Right lobe of liver (tissue), 4 donors: ENCODE data around the gene LRWD1.

Source experiments
- POLR2A ChIP-seq: fragments of 450-650 bp; IDR thresholded peaks from one replicate; pipeline ENCODE4 v1.6.1; 2017; ENCODE audit warnings: antibody characterized with exemption, mild to moderate bottlenecking
- TF ChIP-seq, protein P1 (sequence below), 4 donors: fragments of 200-600 bp in 3 of 4; fragments of 450-650 bp in 1 of 4; IDR thresholded peaks; one replicate each; pipeline versions ENCODE4 v1.5.1 to v1.8.0; 2016 to 2022; ENCODE audit warnings: antibody characterized with exemption in 4 of 4, mild to moderate bottlenecking in 2 of 4
- donor health status: DM: no; HTN: no; CAD: no.
- donor health status: DM: no; HTN: no; CAD: no.
- donor health status: DM: no; HTN: yes; CAD: no.

DNA sequence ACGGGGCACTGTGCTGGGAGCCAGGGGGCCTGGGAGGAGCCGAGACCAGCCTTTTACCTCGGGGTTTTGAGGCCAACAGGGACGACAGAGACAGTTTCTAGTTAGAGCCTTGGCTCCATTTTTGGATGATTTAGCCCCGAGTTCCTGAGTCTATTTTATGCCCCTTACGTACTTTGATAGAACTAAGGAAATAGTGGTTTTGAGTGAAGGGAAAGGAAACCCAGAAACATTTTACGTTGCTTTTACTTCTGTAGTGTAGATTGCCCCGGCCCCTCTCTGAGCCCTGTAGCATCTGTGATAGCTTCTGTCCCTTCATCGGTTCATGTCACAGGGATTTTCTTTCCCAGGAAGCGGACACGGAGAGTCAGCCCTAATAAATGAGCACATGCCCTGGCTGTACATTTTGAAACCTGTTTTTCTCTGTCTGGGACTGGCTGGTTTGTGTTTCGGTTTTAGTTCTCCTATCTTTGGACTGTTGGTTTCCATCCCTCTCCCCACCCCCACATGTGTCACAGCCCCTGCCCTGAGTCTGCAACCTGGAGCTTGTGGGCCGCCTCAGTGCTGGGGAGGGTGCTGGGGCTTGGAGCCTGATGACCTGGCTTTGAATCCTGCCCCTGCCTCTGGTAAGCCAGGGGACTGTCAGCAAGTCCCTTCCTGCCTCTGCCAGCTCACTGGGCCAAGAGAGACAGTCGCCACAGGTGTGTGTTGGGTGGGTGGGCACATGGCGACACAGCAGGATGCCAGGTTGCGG is 38.3 kb upstream of the LRWD1 start:
- TF ChIP-seq POLR2A = no peak
- TF ChIP-seq, protein P1, sequence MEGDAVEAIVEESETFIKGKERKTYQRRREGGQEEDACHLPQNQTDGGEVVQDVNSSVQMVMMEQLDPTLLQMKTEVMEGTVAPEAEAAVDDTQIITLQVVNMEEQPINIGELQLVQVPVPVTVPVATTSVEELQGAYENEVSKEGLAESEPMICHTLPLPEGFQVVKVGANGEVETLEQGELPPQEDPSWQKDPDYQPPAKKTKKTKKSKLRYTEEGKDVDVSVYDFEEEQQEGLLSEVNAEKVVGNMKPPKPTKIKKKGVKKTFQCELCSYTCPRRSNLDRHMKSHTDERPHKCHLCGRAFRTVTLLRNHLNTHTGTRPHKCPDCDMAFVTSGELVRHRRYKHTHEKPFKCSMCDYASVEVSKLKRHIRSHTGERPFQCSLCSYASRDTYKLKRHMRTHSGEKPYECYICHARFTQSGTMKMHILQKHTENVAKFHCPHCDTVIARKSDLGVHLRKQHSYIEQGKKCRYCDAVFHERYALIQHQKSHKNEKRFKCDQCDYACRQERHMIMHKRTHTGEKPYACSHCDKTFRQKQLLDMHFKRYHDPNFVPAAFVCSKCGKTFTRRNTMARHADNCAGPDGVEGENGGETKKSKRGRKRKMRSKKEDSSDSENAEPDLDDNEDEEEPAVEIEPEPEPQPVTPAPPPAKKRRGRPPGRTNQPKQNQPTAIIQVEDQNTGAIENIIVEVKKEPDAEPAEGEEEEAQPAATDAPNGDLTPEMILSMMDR (IDR thresholded peaks at IDR 0.05) = no peak
